Activated CD4-positive, CD25-positive, alpha-beta regulatory T cell treated with anti-CD3 and anti-CD28 coated beads, Interleukin-2, amount 50 U/mL, for 16 hours (primary cell): ENCODE data around the gene DEPDC7.
"Not testable (repeated sequence)": the region's sequence is repeated elsewhere in the genome, so short reads cannot be mapped to it uniquely, and the experiment has no call there.

Experiments
- DNase-seq: peaks from one replicate; pipeline ENCODE4 v3.0.0-alpha.2; 2020; ENCODE audit warnings: low read depth, low spot score

The DEPDC7 gene

DNA sequence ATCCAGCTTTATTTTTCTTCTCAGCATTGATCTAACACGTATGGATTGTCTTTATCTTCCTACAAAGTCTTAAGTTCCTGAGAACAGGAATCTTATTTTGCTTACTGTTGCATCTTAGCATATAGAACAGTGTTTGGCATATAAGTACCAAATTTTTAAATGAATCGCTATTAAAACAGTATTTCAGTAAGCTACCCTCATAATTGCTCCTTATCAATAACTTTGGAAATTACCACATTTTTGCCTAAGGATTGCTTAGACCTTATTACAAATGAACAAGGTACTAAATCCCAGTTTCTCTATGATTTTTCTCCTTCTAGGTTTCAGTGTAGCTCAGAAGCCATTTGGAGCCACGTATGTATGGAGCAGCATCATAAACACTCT lies 9.7 kb downstream of the DEPDC7 start:
- no peak for DNase-seq

DNA sequence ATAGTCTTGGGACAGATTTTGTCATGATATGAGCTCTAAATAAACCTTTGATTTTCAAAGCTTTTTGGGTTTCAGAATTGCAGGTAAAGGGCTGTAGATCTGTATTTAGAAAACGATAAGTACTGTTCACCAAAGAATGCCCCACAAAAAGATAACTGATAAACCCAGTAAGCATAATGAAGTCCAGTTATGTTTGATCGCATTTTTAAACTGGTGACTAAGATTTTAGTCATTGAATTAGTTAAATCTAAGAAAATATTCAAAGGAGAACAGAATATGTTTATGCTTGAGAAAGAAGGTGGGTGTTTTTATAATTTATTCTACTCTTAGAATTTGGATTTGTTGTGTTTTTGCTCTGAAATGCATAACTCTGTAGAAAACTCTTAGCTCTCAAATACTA lies 11.6 kb downstream of the DEPDC7 start:
- no peak for DNase-seq

DNA sequence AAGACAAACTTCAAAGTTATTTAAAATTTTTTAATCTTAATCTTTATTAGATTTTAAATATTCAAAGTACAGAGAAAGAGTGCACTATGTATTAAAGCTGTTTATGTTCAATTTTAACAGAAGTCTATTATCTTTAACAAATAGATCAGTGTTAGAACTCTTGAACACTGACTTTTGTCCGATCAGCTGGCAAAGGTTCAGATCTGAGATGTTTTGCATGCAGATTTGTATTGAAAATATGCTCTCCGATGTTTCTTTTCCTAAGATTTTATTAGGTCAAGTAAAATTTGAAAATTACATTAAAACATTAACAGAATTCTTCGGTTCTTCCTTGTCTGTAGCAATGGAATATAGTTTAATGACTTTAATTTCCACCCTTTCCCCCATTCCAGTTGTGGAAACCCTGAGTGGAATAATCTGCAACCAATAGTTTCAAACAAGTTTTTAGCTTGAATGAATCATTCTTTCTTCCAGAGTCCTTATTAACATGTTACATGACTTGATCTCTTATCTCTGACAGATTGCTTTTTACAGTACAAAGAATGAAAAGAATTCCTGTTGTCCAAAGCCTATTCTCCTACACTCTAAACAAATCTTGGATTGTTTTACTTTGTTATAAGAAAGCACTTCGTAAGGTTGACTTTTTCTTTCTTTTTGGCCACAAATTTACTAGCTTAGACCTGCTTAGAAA lies 12.3 kb downstream of the DEPDC7 start:
- no peak for DNase-seq

- DNase-seq = no peak
Observed at GRCh38 chr11:33028537-33028914, 12.8 kb downstream of the DEPDC7 start.

DNA sequence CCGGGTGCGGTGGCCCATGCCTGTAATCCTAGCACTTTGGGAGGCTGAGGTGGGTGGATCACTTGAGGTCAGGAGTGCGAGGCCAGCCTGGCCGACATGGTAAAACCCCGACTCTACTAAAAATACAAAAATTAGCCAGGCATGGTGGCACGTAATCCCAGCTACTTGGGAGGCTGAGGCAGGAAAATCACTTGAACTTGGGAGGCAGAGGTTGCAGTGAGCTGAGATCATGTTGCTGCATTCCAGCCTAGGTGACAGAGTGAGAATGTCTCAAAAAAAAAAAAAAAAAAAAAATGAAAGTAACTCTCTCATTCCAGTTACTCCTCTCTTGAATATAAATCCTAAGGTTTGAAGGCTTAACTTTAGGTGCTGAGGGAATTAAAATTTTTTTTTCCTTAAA lies 13.5 kb downstream of the DEPDC7 start:
- not testable (repeated sequence) for DNase-seq

GRCh38 chr11:33033493-33033892 lies 17.8 kb downstream of the DEPDC7 start:
- no peak for DNase-seq

DNA sequence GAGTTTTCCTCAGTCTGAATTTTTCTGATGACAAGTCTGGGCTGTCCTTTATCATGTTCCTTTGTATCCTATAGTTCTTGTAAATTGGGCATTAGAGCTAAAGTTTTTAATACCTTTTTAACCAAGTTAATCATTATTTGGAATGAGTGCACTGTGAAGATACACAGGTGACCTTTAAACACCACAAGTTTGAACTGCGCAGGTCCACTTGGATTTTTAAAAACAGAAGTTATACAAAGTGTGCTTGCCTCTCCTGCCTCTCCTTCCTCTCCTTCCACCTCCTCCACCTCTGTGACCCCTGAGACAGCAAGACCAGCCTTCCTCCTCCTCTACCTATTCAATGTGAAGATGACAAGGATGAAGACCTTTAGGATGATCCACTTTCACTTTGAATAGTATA lies 19.3 kb downstream of the DEPDC7 start:
- no peak for DNase-seq

- peak; percentile 61 for DNase-seq
Observed at GRCh38 chr11:33039274-33040032, 23.8 kb downstream of the DEPDC7 start, which contains the start of gene TCP11L1. Gene TCP11L1 (plus strand): TSS chr11:33039572. CDS start chr11:33043774, 4,202 bp downstream.

DNA sequence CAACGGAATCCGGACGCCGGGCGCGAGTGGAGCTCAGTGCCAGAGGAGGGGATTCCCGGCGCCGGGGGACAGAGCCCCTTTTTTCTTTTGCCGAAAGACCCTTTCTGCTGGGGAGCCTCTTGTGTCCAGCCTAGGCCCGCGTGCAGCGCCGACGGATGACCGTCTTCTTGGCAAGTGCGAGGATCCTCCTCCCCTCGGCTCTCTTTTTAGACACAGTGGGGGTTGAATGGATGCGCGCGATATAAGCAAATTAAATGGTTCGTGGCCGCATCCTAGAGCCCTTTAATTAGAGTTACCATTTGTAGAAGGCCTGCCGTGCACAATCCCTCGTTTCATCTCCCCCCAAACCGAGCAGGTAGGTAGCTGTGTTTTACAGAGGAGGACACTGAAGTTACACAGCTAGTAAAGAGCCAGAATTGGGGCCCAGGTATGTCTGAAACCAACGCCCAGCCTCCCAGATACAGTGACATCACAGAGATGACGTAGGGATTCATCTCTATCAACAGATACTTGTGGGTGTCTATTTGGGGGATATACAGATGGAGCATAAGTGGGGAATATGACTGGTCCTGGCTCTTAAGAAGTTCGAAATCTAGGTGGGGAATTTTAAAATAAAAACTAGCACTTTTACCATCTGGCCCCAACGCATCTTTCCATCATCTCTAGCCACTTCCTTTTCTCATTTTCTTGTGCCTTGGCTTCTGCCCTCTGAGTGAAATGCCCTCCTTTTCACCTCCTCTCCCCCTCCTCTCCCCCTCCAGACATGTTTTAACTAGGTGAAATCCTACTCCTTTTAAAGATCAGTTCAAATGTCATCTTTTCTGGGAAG lies 24.6 kb downstream of the DEPDC7 start:
- no peak for DNase-seq

GRCh38 chr11:33040862-33041453 lies 25.3 kb downstream of the DEPDC7 start:
- DNase-seq = no peak

DNA sequence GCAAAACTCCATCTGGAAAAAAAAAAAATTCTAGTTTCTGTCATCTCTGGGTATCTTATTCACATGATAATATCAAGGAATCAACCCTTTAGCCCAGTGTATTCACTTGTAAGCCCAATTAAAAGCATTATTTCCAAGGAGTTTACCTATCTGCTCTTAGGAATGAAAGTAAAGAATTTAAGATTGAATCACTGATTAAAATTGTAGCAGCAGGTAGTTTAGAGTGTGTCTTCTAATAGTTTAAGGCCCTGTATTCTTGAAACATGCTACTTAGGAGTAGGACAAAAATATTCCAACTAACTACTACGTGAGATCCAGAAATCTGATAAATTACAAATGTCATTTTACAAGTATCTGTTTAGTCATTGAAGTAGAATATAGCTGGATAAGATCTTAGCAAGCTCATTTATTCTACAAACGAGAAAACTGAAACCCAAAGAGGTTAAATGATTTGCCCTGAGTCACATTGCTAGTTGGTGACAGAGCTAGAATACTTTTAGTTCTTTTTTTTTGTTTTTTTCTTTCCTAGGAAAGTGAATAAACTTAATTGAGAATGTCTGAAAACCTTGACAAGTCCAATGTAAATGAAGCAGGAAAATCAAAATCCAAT lies 27.6 kb downstream of the DEPDC7 start:
- no peak for DNase-seq

DNA sequence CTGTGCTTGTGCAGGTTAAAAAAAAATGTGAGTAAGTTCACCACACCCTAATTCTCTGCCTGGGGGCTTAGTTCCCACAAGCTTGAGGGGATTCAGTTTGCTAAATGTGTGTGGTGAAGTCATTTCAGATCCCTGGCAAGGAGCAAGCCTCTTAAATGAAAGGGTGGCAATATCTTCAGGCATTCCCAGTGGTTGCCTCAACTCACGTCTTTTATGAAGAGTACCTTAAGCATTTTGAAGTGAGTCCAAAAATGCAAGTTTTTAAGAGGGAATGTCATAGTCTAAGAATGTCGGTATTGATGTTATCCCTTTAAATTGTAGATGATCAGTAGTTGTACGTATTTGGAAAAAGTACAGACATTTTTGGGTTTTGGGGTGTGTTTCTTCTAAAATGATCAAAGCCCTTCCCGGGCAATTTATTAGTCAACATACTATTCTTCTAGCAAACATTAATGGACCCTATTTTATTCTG lies 28.6 kb downstream of the DEPDC7 start:
- no peak for DNase-seq

DNA sequence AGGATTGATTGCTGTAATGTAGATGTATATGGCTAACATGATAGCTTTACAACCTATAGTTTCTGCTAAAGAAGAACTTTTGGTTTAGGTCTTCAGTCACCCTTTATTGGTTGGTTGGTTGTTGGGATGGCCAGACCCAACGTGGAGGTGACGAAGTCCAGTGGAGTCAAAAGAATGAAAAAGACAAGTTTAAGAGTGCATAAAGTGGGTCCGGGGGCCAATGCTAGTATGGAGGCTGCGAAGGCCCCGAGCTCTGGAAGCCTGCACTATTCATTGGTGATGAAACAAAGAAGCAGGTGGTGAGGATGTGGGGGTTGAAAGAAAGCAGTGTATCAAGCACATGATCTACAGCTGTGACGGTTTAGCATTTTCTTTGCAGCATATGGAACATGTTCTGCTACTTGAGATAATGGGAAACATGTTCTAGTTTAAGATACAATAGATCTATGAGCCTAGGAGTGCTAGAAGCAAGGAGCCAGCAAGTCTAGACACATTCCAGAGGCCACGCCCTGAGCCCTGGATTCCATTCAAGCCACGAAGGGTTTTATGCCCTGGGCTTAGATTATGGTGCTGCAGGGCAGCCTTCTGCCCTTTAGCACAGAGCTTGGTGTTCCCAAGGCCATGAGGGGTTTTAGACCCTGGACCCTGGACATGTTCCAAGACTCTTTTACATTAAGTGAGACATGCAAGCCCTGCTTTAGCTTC lies 30.0 kb downstream of the DEPDC7 start:
- DNase-seq = no peak

DNA sequence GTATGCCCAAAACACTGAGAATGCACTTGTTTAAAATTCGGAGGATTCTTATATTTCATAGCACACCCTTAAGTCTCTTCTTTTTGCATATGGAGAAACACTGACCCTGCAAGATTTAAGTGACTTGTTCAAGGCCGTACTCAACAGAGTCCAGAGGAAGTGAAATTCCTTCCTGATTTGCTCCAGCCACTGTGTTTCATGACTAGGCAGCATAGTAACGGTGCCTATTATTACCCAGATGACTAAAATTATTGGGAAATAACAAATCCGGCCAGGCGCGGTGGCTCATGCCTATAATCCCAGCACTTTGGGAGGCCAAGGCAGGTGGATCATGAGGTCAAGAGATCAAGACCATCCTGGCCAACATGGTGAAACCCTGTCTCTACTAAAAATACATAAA lies 33.0 kb downstream of the DEPDC7 start:
- not testable (repeated sequence) for DNase-seq

DNA sequence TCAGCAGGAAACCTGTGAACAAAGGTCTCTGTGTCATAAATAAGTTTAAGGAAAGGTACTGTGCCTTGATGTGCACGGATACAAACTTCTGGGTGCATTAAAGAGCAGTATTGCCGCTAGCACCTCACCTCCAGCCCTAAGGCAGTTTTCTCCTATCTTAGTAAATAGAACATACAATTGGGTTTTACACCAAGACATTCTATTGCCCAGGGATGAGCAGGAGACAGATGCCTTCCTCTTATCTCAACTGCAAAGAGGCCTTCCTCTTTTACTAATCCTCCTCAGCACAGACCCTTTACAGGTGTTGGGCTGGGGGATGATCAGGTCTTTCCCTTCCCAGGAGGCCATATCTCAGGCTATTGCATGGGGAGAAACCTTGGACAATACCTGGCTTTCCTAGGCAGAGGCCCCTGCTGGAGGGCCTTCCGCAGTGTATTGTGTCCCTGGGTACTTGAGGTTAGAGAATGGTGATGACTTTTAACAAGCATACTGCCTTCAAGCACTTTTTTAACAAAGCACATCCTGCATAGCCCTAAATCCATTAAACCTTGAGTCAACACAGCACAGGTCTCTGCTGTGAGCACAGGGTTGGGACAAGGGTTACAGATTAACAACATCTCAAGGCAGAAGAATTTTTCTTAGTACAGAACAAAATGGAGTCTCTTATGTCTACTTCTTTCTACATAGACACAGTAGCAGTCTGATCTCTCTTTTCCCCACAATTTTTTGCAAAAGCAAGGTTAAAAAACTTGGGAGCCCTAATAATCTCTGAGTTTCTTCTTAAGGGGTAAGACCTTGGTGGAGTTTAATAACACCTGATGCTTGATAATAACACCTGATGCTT lies 34.1 kb downstream of the DEPDC7 start:
- not testable (repeated sequence) for DNase-seq

DNA sequence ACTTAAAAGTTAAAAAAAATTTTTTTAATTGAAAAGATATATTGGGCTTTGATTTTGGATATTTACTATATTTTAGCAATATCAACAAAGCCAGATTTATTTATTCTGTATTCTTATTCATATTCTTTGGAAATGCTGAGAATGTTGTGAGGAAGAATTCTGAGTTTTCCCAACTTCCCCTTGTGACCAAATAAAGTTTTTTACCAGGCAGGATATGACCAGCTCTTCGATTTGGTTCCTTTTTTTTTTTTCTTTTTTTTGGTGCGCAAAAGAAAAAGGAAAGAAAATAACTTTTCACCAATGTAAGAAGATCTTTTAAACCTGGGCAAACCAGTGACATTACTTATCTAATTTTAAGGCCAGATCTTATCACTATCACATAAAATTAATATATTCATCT lies 36.6 kb downstream of the DEPDC7 start:
- no peak for DNase-seq

GRCh38 chr11:33055375-33055774 lies 39.7 kb downstream of the DEPDC7 start:
- DNase-seq = no peak

DNA sequence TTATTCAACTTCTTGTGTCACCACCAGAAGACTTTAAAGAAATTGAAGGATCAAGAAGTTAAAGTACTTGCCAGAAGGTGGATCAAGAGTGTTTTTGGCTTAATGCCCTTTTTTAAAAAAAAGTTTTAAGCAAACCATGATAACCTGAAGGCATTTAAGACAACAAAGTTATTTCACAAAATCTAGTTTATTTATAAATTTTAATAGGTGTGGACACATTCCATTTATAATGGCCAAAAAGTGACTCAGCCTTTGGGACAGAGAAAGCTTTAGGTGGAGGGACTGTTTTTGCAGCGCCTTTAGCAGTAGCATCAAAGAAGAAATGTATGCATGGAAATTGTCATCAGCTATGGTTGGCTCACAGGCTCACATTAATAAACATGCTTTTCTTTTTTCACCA lies 41.6 kb downstream of the DEPDC7 start:
- DNase-seq = no peak

- no peak for DNase-seq
Observed at GRCh38 chr11:33059331-33060007, 43.8 kb downstream of the DEPDC7 start.
